Amygdala (tissue), 56 donors: ENCODE measurements around the gene SLC2A9.
A peak's percentile ranks its signal among the peaks of the same experiment; 100 is the strongest.

ENCODE experiments used
- DNase-seq, 56 donors: peaks; one replicate each; lab custom pipeline; 2025; lab: John Stamatoyannopoulos, UW

The SLC2A9 gene

DNA sequence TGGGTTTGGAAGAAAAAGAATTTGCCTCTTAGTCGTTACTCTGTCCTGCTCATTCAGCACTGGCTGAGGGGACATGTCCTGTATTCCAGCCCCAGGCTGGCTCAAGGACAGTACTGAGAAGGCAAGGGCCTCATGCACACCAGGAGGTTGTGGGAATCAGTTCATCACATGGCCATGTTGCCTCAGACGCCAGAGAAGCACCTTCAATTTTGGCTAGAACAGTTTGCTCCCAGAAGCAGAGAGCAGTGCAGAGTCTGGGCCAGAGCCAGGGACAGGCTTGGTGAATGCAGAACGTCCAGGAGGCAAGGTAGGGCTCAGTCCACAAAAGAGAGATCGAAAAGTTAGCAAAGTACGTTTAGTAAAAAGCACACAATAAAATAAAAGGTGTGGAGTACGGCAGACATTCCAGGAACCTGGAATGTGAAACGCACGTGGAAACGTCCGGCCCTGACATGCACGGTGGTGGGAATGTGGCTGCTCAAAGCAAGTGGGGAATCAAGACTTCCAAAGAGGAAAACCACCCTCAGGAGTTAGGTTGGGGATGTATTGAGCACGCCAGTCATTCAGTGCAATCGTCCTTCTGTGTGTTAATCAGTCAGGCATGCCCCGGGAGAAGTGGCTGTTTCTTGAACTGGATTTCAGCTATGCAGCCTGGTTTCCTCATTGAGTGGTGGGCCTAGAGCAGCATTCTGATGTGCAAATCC, 1.2 kb upstream of the SLC2A9 start:
- DNase-seq: no peak

DNA sequence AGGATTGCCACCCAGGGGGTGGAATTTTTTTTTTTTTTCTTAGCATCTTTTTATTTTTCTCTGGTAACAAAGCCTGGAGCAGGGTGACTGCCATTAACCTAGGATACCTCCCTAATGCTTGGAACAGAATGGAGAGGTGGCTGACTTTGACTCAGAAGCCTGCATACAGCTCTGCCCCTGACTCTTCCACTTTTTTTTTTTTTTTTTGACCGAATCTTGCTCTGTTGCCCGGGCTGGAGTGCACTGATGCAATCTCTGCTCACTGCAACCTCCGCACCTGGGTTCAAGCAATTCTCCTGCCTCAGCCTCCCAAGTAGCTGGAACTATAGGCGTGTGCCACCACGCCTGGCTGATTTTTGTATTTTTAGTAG, 341 bp upstream of the SLC2A9 start:
- no peak for DNase-seq

DNA sequence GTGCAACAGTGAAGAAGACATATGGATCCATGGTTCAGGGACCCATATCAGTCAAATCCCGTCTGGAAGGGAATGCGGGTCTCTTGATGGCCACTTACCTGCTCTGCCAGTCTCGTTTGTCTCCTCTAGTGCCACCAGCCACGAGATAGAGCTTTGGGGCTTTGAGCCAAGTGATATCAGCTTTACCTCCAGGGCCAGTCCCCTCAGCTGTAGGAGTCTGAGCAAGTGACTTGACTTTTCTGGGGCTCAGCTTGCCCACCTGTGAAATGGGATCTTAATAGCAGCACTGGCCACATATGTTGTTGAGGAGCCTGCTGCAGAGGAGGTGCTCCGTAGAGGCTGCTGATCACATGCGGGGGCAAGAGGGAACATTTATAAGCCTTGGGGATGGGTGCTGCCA, 1.2 kb downstream of the SLC2A9 start:
- DNase-seq: no peak

DNA sequence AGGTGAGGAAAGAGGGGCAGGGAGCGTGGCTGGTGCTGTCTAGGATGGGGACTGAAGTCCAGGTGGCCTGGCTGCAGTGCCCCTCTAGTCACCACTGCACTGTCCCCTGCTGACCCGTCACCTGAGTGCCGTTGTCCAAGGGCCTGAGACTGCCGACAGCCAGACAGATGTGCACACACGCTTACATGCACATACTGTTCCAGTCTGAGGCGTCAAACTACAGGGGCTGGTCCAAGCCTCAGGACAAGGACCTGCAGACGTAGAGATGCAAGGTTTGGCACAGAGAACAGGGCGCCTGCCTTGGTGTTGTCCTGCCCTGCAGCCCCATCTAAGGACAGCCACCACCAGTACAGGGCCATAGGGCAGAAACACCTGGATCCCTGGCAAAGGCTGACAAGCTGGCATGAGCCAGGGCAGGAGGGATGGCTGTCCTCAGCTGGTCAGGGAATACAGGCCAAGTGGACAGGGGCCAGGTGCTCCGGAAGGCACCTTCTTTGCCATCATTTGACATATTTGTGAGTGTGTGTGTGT, 1.7 kb downstream of the SLC2A9 start:
- no peak for DNase-seq

DNA sequence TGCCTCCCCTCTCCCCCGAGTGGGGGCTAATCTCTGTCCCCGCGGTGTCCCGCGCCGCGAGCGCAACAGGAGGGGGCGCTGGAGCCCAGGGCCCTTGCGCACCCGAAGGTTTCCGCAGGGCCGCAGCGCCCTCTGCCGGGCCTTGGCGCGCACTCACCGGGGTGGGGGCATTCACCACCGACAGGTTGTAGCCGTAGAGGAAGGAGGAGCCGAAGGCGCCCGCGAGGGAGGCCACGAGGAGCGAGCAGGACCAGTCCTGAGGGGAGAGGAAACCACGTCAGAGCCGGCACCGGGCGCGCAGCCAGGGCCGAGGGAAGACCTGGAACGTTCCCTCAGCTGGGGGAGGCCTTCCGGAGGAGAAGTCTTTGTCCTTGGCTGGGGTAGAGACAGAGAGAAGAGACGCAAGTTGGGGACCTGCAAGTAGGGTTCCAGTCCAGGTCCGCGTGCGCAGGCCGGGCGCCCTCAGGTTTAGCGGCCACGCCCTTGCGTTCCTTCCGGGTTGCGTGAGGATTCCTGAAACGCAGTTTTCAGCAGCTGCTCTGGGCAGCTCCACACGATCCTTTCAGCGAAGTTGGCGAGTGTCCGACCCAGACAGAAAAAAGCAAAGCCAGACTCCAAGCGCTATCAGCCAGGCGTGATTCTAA, 2.4 kb downstream of the SLC2A9 start:
- peak; percentile 47 to 97 (median 88) for DNase-seq

DNA sequence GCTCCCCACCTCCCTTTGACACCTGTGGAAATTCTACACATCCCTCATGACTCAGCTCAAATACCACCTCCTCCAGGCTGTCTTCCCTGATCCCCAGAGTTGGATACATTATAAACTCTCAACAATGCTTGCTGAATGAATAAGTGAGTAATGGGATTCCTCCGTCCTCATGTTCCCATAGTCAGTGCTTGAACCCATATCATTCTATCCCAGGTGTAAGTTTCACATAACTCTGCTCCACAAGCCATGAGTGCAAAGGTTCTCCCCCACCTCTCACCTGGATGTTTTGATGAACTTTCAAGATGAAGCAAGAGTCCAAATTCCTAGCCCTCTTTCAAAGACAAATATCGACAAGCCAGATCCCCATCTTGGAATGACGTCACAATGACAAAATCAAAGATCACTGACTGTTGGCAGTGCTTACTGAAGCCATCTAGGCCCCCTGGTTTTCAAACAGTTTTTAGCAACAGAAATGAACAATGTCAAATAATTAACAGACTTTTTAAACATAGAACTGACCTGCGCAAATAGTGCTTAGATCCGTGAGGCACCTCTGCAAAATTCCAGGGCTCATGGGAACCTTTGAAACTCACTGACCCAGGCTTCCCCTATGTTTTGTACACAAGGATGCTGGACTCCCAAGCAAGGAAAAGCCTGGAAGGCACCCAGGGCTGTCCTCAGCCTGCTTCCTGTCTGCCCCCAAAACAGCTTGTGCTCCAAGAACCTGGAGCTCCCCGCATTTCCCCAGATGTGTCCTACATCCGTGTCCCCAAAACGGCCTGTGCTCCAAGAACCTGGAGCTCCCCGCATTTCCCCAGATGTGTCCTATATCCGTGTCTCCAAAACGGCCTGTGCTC, 4.0 kb downstream of the SLC2A9 start:
- no peak for DNase-seq

DNA sequence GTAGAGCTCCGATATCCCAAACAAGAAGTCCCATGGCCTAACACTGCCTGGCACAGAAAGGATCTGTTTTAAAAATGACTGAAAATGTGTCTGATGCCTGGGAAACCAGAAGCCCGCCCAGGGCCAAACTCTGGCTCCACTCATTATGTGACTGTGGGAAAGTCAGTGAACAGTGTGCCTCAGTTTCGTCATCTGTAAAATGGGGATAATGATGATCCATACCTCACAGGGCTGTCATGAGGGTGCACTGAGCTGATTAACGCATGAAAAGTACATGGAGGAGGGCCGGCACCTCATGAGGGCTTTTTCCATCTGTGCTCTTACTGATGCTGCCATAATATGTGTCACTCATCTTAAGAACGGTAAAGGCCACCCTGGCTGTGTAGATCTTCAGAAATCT, 5.1 kb downstream of the SLC2A9 start:
- no peak for DNase-seq

DNA sequence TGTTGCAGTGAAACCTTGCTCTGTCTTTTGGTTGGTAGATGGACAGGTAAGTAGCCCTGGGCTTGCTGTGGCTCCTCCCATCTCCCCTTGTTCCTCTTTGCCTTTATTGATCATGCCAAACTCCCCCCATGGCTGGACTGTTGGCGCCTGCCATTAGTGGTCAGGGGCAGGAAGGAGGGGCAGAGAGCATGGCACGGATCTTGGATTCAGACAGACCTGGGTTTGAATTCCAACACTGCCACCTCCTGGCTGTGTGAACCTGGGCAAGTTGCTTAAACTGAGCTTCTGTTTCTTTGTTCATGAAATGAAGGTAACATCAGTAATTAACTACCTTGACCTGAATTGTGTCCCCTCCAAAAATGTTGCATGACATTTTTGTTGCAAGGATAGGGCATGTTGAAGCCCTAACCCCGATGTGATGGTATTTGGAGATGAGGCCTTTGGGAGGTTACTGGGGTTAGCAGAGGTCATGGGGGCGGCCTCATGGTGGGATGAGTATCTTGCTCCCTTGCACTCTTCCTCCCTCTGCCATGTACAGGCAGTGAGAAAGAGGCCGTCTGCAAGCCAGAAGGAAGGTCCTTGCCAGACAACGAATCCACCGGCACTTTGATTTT, 6.0 kb downstream of the SLC2A9 start:
- DNase-seq: peak in 26 of 56 donors; percentile 2 to 67 (median 34)

DNA sequence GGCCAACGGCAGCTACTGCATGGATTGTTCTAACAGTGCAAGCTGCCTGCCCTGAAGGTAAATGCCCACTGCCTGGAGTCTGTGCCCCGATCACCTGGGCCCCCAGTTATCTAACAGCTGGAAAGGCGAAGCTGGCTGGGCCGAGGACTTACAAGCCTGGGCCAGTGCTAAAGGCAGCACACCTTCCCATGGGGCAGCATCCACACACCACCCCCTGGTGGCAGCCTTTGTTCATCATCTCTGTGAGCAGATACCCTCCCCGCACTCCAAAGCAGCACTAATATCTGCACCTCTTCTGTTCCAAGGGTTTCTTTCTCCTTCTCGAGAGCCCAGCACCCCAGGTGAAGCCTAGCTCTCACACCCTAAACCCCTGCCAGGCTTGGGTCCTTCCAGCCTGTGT, 7.6 kb downstream of the SLC2A9 start:
- peak in 5 of 56 donors; percentile 2 to 41 (median 27) for DNase-seq

DNA sequence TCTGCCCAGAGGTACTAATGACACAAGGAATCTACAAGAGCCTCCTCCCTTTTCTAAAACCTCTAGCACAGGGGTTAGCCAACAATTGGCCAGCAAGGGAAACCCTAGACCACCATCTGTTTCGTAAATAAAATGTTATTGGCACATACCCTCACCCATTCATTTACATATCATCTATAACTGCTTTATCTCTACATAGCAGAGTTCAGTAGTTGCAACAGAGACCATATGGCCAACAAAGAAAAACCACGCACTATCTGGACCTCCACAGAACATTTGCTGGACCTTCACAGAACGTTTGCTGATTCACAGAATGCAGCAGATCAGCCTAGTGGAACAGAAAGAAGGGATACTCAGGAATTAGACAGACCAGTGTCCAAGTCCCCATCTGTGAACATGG, 9.4 kb downstream of the SLC2A9 start:
- DNase-seq: no peak

DNA sequence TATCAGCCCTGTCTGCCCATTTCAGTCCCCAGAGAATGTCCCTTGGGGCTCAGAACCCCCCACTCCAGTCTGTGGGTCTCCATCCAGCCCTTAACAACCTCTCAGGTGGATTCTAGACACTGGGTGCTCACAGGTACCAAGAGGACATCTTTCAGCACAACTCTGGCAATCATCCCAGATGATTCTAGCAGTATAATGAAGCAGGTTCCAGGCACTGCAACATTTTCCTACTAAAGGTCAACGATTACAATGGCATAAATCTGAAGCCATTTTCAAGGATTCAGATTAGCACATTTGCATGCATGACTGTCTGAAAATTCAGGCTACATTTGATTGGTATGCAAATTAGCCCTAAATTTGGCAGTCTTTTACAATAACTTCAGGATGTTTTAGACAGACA, 10.0 kb downstream of the SLC2A9 start:
- no peak for DNase-seq

DNA sequence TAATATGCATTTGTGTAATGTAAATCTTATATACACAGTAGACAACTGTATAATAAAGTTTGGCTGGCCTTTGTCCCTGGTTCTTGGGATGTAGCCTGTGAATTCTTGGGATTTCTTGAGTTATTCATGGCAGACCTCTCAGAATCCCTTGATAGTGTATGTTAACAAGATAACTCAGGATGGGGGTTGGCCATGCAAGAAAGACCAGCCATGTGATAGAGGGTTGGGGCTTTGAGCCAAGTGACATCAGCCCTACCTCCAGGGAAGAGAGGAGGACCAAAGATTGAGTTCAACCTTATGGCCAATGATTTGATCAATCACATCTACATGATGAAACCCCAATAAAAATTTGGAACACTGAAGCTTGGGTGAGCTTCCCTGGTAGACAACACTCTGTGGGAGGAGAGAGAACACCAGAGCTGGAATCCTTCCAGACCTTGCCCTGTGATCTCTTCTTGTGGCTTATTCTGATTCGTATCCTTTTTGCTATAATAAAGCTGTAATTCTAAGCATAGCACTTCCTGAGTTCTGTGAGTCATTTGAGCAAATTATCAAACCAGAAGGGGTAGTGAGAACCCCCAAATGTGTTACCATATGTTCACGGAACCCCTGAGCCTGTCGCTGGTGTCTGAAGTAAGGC, 11.3 kb downstream of the SLC2A9 start:
- no peak for DNase-seq

DNA sequence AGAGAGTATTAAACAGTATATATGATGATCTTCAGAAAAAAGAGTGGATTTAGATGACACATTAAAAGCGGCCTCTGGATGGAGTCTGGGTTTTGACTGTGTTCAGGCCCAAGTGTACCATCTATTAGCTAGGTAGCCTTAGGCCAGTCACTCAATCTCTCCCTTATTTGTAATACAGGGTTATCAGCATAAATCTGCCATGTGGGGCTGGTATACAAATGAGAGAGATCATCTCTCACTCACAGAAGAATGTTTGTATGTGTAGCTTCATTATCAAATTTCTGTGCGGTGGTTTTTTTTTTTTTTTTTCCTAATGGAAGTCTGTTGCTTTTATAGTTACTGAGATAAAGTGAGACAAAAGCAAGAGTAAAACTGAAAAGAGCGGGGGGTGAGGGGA, 12.7 kb downstream of the SLC2A9 start:
- no peak for DNase-seq

DNA sequence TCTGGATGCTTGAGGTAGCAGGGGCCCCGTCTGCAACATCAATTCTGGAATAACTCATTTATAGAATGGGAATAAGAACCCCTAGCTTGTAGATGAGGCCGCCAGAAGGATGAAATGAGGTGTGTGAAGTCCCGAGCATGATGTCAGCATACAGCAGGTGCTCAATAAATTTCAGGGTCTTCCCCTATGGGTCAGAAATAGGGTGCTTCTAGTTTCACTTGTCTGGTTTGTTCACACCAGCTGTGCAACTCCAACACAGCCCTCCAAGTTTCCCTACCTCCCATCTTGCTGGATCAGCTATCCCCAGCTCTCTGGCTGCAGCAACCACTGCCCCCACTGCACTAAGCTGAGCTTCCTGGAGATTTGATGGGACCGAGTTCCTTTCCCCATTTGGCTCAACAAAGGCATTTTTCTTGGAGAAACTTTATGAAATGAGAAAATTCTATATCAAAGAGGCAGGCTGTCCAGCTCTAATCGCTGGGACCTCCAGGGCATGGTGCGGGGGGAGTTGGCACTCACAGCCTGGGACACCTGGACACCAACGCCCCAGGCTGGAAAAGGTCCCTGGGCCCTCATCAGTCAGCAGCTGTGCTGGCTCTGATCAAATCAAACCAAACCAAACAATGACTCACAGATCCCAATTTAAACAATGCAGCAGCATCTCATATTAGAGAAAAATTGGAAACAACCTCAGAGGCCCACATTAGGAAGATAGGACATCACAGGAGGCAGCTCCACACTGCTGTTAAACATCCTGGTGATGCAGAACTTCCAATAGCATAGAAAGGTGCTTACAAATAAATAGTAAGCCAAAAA, 13.3 kb downstream of the SLC2A9 start:
- no peak for DNase-seq

DNA sequence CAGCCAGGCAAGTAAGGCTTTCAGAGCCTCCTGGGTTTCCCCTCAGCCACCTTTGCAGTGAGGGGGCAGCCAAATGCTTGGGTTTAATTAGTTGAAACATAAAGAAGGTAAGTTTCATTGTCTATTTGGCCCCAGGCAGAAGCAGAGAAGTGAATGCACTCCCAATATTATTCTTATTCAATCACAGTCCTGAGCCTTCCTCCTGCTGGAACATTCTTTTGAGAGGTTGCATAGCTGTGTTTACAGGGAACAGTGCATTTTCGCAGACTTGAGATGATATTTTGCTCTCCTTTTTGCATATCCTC, 13.9 kb downstream of the SLC2A9 start:
- DNase-seq: no peak

DNA sequence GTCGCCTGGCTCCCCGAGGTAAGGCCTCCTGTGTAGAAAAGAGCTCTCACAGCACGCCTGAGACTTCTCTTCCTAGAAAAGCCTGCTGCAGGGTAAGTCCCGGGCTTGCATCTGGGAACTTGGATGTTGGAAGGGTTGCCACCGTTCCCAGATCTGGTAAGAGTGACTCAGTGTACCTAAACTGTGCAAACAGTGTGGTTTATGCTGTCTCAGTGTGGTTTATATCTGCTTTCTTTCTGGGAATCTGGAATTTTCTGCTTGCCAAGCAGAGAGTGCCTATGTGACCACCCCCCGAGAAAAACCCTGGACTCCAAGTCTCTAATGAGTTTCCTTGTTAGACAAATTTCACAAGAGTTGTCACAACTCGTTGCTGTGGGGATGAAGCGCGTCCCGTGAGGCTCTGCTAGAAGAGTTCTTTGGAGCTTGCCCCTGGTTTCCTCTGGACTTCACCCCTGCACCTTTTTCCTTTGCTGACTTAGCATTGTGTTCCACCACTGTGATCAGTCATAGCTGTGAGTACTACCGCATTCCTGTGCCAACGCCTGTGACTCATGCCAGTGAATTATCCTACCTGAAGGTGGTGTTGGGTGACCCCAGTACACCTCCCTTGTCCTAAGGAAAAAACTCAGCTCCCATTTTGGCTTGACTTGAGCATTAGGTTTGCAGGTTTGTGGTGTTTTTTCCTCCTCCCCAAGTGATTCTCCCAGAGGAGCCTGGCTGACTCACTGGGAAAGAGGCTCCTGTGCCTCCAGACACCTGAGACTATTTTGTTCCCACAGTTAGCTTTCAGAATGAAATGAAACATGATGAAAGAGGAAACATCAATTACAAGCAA, 14.5 kb downstream of the SLC2A9 start:
- DNase-seq: no peak

DNA sequence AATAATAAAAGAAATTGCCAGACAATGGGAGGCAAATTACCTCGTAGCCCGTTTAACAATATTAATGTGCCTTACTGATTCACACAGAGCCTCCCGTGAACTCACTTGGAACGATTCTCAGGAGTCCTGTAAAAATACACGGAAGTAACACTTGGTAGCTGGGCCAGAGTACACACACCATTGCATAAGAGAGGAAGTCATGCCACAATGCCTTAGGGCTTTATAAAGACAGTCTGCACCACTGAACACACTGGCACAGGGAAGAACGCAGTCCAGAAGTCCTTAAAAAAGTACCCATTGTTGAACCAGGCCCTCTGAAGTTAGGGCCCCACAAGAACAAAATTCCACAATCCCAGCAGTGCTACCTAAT, 15.1 kb downstream of the SLC2A9 start:
- peak in 4 of 56 donors; percentile 20 to 49 (median 40) for DNase-seq

DNA sequence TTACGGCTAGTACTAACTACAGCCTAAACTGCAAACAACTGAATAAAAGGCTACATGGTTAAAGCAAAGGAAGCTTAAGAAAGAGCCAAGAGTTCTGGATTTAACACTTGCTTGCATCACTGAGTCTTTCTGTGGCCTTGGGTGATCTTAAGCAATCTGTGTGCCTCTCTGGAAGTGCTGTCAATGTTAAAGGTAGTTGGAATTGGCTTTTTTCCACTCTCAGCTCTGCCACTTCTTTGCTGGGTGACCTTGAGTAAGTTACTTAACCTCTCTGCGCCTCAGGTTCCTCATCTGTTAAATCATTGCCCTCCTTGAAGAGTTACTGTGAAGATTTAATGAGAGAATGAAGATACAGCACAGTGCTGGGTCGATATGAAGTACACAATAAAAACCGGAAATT, 15.7 kb downstream of the SLC2A9 start:
- DNase-seq: no peak

DNA sequence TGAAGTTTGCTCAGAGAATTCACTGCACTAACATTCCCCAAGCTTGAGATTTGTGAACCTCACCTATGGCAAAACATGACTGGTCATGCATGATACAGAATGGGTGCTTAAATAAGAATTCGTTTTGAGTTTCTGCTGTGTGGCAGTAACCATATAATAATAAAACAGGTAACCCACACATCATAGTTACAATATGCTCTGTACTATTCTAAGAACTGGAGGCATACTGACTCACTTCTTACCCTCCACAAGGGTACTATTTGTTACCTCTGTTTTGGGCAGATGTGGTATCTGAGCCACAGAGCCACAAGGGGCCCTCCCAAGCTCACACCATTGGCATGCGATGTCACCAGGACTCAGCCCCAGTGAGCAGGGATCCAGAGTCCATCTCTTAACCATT, 17.6 kb downstream of the SLC2A9 start:
- DNase-seq: no peak
